Stimulated activated CD4-positive, alpha-beta T cell treated with anti-CD3 and anti-CD28 coated beads, Interleukin-1b, Interleukin-23, amount 100 ng/mL, for 4 hours (primary cell): Measurements from ENCODE around the gene WNT2.

ENCODE experiments used
- DNase-seq, 2 donors: peaks; one replicate each; pipeline ENCODE4 v3.0.0-alpha.2; 2020; ENCODE audit warnings: low read depth in 2 of 2

Gene WNT2

GRCh38 chr7:117322741-117323304, at the start of gene WNT2:
WNT2 (minus strand) TSS chr7:117323058; CDS start chr7:117322989, 69 bp downstream.
- DNase-seq = no peak

DNA sequence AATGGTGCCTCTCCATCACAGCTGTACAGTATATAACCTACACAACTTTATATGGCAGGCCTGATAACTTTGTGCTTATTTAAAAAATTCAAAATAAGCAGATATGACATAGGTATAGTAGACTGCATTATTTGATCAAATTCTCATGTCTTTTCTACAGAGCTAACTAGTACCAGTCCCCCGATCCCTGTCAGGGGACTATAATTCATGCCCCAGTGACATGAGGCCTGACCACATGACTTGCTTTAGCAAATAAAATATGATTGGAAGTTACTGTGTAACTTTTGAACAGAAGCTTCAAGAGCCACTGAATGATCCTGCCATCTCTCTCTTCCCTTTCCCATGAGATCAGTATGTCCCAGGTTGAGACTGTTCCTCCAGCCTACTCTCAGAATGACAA, 49.2 kb upstream of the WNT2 start:
- no peak for DNase-seq

DNA sequence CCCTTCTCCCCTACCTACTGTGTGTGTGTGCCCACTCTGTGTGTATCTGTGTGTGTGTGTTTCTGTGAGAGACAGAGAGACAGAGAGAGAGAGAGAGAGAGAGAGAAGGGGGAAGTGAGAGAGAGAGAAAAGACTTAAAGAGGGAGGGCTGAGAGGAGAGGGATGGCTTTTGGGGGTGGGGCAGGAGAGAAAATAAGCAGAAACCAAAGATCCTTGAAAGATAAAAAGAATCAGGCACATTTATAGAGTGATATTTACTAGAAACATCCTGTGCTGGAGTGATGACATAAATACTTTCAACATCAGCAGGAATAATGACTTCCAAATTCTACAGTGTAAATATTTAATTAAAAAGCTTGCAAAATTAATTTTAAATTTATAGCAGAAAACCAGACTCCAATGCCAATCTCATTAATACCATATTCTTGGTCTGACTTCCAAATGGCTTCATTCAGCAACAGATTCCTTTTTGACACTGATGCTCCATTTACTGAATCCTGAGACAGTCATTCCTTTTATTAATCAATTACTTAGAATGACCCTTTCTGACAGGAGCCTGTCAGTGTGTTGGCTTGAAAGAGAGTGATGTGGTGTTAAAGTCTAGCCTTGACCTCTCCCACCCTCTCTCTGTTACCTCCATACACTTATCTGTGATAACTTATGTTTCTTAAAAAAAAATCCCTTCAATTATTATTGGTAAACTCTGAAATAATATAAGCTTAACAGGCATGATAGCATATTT, 41.7 kb upstream of the WNT2 start:
- no peak for DNase-seq

DNA sequence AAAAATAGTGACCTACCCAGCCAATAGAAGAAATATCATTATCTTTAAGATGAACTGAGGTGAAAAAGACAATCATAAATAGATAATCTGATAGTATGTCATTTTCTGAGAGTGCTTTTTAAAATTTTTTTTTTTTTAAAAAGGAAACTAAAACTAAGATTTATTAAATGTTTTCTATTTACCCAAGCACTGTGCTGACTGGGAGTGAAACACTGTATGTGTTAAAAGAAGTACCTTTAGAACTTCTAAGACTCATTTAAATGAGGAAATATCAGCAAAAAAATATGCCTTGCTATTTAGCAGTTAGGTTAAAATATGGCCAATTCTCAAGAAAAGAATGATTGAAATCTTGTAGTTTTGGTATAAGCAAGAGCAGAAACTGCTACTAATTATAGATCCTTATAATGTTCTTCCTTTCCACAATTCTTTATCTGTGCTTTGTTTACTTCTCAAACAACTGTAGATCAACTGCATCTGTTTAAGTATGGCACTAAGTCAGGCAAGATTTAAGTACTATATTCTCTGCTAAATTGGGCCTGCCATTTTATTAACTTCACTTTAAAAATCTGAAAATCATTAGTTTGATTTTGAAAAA, 39.5 kb upstream of the WNT2 start:
- DNase-seq = no peak

DNA sequence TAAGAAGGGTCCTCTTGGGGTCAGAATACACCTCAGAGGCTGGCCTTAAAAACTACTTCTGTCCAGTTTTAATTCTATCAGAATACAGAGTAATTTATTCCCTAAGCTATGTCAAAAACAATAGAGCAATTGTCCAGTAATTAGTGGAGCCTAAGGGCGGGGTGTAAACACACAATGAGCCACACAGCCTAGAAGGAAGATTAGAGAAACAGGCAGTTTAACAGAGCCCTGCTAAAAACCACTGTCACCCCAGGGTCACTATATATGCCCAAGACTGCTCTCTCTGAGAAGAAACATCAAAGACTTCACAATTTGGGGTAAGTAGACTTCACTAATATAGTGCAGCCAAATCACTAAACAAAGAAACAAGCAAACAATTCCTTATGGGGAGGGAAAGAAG, 27.2 kb upstream of the WNT2 start:
- DNase-seq = no peak

- DNase-seq = no peak
Observed at GRCh38 chr7:117349570-117349969, 26.7 kb upstream of the WNT2 start.

- DNase-seq = no peak
Observed at GRCh38 chr7:117347962-117348672, 25.3 kb upstream of the WNT2 start.

GRCh38 chr7:117347480-117347879, 24.6 kb upstream of the WNT2 start:
- no peak for DNase-seq

- no peak for DNase-seq
Observed at GRCh38 chr7:117346161-117346560, 23.3 kb upstream of the WNT2 start.

DNA sequence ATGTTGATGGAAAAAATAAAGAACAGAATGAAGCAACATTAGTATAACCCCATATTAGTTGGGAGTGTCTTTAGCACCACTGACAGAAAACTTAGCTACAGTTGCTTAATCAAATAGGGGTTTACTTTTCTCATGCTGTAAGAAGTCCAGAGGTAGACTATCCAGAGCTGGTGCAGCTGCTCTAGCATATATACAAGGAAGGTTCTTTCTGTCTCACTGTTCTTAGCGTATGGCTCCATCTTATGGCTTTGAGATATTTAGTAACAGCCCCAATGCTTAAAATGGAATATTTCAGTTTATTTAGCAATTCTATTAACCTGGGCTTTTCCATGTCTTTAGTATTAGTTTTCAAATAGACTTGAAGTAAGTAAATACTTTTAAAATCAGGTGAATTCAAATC, 15.2 kb upstream of the WNT2 start:
- DNase-seq = no peak

- DNase-seq = no peak
Observed at GRCh38 chr7:117333168-117333567, 10.3 kb upstream of the WNT2 start.

DNA sequence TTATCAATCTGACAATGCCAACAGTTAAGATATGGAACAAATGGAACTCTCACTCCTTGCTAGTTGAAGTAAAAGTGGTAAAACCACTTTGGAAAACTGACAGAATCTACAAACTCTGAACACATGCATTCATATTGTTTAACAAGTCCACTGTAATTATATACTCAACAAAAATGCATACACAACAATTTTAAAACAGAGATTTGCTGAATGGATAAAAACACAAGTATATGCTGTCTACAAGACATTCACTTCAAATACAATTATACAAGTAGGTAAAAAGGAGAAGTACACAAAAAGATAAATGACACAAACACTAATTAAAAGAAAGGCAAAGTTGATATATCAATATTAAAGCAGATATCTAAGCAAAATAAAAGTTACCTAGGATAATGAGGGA, 9.2 kb upstream of the WNT2 start:
- DNase-seq = no peak

DNA sequence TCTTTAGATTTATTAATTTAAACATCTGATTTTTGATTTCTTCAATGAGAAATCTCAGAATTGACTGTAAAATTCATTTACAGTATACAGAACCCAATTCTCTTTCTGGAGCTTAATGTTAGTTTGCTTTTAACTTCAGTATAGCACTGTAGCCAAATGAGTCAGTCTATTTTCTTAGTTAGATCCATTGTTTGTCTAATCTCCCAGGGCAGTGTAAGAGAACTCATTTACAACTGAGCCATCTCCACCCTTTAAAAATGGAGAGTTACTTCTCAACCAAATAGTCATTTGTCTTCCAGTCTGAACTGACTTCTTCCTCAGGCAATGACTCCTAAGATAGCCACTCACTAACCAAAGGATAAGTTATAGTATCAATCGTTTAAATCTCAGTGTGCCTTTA, 3.0 kb upstream of the WNT2 start:
- DNase-seq = no peak

DNA sequence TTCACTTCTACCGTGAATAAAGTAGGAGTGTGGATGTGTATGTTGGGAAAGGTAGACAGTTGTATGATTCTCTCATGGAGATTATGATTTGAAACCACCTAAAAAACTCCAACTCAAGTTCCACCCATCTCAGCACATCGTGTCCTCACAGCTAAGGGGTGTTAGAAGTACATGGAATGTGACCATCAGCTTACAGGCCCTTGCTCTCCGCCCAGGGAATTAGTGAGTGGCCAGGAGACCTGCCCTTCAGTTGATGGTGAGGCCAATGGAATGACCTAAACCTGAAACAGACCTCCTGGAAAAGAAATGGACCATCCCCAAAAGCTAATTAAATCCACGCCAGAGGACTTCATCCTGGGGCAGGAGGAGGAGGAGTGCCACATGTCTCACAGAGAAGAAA, 2.1 kb upstream of the WNT2 start:
- DNase-seq = no peak

GRCh38 chr7:117323851-117324711, 1.2 kb upstream of the WNT2 start:
- no peak for DNase-seq

GRCh38 chr7:117323305-117323850, 520 bp upstream of the WNT2 start:
- no peak for DNase-seq

GRCh38 chr7:117320523-117320922, 2.3 kb downstream of the WNT2 start:
- DNase-seq = no peak

GRCh38 chr7:117319181-117319580, 3.7 kb downstream of the WNT2 start:
- no peak for DNase-seq

GRCh38 chr7:117313582-117313981, 9.3 kb downstream of the WNT2 start:
- DNase-seq = no peak

GRCh38 chr7:117312593-117313580, 10.0 kb downstream of the WNT2 start:
- DNase-seq = no peak
